ENCODE results near the gene KCNT1. TPM values are rescaled to one million over a fixed set of nuclear protein-coding genes. Genes with fewer than 3 reads are reported as not detected.

KCNT1 gene
- total RNA-seq, 4 donors from 2014 or later, result 0.21 TPM; not detected in 3

- Histone ChIP-seq H3K27ac (no peak overlapping the region), H3K9me3 (no peaks in the 10 kb centered on the region), H3K36me3 (no peaks in the 10 kb centered on the region), H3K4me3 (replicated peaks in 1 of 3) (no peak overlapping the region), H3K4me1 (no peaks in the 10 kb centered on the region), H3K27me3 (no peaks in the 10 kb centered on the region)
- intact Hi-C loops (cut with DNase I), result no loop called here
- no peak for DNase-seq
- WGBS, 2 donors, result 59 to 66% methylated on average over 7 to 30 of the region's 36 CpGs
- TF ChIP-seq, protein P1, sequence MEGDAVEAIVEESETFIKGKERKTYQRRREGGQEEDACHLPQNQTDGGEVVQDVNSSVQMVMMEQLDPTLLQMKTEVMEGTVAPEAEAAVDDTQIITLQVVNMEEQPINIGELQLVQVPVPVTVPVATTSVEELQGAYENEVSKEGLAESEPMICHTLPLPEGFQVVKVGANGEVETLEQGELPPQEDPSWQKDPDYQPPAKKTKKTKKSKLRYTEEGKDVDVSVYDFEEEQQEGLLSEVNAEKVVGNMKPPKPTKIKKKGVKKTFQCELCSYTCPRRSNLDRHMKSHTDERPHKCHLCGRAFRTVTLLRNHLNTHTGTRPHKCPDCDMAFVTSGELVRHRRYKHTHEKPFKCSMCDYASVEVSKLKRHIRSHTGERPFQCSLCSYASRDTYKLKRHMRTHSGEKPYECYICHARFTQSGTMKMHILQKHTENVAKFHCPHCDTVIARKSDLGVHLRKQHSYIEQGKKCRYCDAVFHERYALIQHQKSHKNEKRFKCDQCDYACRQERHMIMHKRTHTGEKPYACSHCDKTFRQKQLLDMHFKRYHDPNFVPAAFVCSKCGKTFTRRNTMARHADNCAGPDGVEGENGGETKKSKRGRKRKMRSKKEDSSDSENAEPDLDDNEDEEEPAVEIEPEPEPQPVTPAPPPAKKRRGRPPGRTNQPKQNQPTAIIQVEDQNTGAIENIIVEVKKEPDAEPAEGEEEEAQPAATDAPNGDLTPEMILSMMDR (IDR thresholded peaks at IDR 0.05), result no peak
- TF ChIP-seq POLR2A (IDR thresholded peaks at IDR 0.05), result no peak
These were observed 70.9 kb downstream of the KCNT1 start for GRCh38 chr9:135772702-135773493.

DNA sequence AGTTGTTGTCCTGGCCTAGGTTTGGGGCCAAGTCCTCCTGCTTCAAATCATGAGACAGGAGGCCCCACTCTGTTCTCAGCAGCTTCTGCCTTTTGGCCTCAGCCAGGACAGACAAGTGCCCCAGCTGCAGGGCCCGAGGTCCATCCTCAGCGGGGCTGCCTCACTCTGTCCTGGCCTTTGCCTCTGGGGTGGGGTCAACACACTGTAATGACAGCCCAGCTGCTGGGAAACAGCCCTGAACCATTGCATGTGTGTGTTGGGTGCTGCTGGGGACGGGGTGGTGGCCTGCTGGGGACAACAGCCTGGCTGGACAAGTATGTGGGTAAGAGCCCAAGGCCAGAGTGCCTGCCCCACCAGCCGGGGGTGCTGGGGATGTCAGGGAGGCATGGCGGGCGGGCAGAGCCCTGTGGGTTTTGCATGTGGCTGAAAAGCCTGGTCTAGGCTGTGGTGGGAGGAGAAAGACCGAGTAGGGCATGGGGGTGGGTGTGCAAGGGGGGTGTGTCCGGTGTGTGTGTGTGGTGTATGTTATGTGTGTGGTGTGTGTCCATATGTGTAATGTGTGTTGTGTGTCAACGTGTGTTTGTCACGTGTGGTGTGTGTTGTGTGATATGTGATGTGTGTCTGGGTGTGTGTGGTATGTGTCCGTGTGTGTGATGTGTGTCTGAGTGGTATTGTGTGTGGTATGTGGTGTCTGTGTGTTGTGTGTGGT, 71.7 kb downstream of the KCNT1 start:
- WGBS, 2 donors, result 79 to 85% methylated on average over 9 to 11 of the region's 11 CpGs
- Histone ChIP-seq H3K9me3 (no peaks in the 10 kb centered on the region), H3K4me1 (no peaks in the 10 kb centered on the region), H3K27ac (no peak overlapping the region), H3K36me3 (no peaks in the 10 kb centered on the region), H3K4me3 (replicated peaks in 1 of 3) (no peak overlapping the region), H3K27me3 (no peaks in the 10 kb centered on the region)
- TF ChIP-seq, protein P1 (IDR thresholded peaks at IDR 0.05), result no peak
- no peak for TF ChIP-seq POLR2A (IDR thresholded peaks at IDR 0.05)
- DNase-seq, result no peak
- intact Hi-C loops (cut with DNase I), result no loop called here

GRCh38 chr9:135774239-135774747, 72.3 kb downstream of the KCNT1 start:
- Histone ChIP-seq H3K9me3 (no peaks in the 10 kb centered on the region), H3K36me3 (no peaks in the 10 kb centered on the region), H3K4me1 (no peaks in the 10 kb centered on the region), H3K4me3 (replicated peaks in 1 of 3) (no peak overlapping the region), H3K27me3 (no peaks in the 10 kb centered on the region), H3K27ac (no peak overlapping the region)
- TF ChIP-seq POLR2A (IDR thresholded peaks at IDR 0.05), result no peak
- TF ChIP-seq, protein P1 (IDR thresholded peaks at IDR 0.05), result no peak
- no peak for DNase-seq
- WGBS, 2 donors, result 89% methylated on average over 15 of the region's 15 CpGs
- intact Hi-C loops (cut with DNase I), result no loop called here

DNA sequence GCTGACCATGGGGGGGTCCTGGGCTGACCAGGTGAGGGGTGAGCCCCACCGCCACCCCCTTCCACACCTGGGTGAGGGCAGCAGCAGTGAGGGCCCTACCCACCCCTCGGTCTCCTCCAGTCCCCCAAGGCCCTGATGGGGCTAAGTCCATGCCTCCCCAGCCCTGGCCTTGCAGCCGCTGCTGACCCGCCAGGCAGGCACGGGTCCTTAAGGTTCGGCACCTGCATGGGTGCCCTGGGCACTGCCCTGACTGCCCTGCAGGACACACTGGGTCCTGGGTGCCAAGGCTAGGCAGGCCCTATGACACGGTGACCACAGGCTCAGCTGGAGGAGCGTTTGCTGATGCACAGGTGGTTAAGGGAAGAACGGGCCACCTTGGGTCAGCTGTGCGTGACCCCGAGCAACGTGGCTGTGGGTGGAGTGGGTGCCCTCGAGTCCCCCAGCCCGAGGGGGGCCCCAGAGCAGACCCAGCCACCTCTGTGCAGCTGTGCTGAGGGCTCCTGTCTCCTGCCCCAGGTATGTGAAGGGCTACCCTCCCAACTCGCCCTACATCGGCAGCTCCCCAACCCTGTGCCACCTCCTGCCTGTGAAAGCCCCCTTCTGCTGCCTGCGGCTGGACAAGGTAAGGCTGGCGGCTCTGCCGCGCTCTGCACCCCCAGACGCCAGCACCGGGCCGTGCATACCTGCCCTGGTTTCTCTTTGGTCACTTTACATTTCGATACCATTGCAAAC, 73.0 kb downstream of the KCNT1 start:
- DNase-seq, result no peak
- TF ChIP-seq, protein P1 (IDR thresholded peaks at IDR 0.05), result no peak
- no peak for TF ChIP-seq POLR2A (IDR thresholded peaks at IDR 0.05)
- no peak overlapping the region for H3K27ac ChIP-seq
- intact Hi-C loops (cut with DNase I), result no loop called here
- H3K27me3 ChIP-seq, result no peaks in the 10 kb centered on the region
- no peak overlapping the region for H3K4me3 ChIP-seq (replicated peaks in 1 of 3)
- no peaks in the 10 kb centered on the region for H3K4me1 ChIP-seq
- no peaks in the 10 kb centered on the region for H3K9me3 ChIP-seq
- 75 to 79% methylated on average over 18 to 22 of the region's 24 CpGs for WGBS, 2 donors
- no peaks in the 10 kb centered on the region for H3K36me3 ChIP-seq

Measured in thyroid gland (tissue), 4 donors.